Activated CD4-positive, alpha-beta T cell treated with anti-CD3 and anti-CD28 coated beads, Interleukin-2, amount 10 ng/mL, durations not matched to agents 7 days and 5 days (primary cell): ENCODE data around the gene VHLL. TPM values are rescaled to one million over a fixed set of nuclear protein-coding genes. Genes with fewer than 3 reads are reported as not detected.

Source experiments
- CTCF ChIA-PET: fragments of 350-600 bp; sonication (Branson Sonifier 250); formaldehyde crosslinking; loops from one replicate; lab custom pipeline; 2021; ENCODE audit warnings: antibody characterized with exemption; lab: Charles Lee
- POLR2A ChIA-PET: fragments of 350-600 bp; sonication (Branson Sonifier 250); formaldehyde crosslinking; loops from one replicate; lab custom pipeline; 2021; ENCODE audit warnings: antibody characterized with exemption; lab: Charles Lee
- DNase-seq: peaks from one replicate; pipeline ENCODE4 v3.0.0-alpha.2; 2020
- H3K27ac Mint-ChIP-seq: one replicate; pipeline ENCODE4 v1.8.0; 2021; ENCODE audit warnings: mild to moderate bottlenecking, moderate library complexity, mixed read lengths
- H3K27me3 Mint-ChIP-seq: one replicate; pipeline ENCODE4 v1.8.0; 2021; ENCODE audit warnings: mixed read lengths
- H3K36me3 Mint-ChIP-seq: one replicate; pipeline ENCODE4 v1.8.0; 2021; ENCODE audit warnings: low read depth, mixed read lengths
- H3K4me1 Mint-ChIP-seq: one replicate; pipeline ENCODE4 v1.8.0; 2021; ENCODE audit warnings: mixed read lengths
- H3K4me3 Mint-ChIP-seq: one replicate; pipeline ENCODE4 v1.8.0; 2021; ENCODE audit warnings: mild to moderate bottlenecking, moderate library complexity, mixed read lengths
- H3K9me3 Mint-ChIP-seq: one replicate; pipeline ENCODE4 v1.8.0; 2021; ENCODE audit warnings: mixed read lengths
- total RNA-seq, 2 experiments: library from RNA; stranded (reverse); gene quantifications; one replicate each; pipeline ENCODE4 v1.2.3, GENCODE V29; 2021

The VHLL gene
- total RNA-seq, 2 experiments from 2014 or later: 0.52 TPM; not detected in 1

- POLR2A ChIA-PET: no interaction called here
- H3K4me1 Mint-ChIP-seq: peaks cover 27% of the 10 kb centered on the region
- CTCF ChIA-PET: interaction anchor here (0.5 to 1.9 kb wide), 2 partner anchors 33 to 328 kb away, joined by 3 to 6 read pairs; no protein-coding TSS in a partner anchor
- H3K27me3 Mint-ChIP-seq: no peaks in the 10 kb centered on the region
- H3K9me3 Mint-ChIP-seq: no peaks in the 10 kb centered on the region
- no peak overlapping the region for H3K4me3 Mint-ChIP-seq
- peaks cover 16% of the 10 kb centered on the region for H3K36me3 Mint-ChIP-seq
- H3K27ac Mint-ChIP-seq: no peak overlapping the region
- no peak for DNase-seq
These were observed 13.0 kb downstream of the VHLL start for GRCh38 chr1:156286061-156286460.

DNA sequence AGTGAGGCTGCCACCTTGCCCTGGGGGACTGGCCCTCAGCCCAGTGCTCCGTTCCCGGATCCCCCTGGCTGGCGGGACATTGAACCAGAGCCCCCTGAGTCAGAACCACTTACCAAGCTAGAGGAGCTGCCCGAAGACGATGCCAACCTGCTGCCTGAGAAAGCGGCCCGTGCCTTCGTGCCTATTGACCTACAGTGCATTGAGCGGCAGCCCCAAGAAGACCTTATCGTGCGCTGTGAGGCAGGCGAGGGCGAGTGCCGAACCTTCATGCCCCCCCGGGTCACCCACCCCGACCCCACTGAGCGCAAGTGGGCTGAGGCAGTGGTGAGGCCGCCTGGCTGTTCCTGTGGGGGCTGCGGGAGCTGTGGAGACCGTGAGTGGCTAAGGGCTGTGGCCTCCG, 13.7 kb downstream of the VHLL start:
- Mint-ChIP-seq H3K4me1 (peaks cover 33% of the 10 kb centered on the region), H3K9me3 (no peaks in the 10 kb centered on the region), H3K36me3 (peaks cover 16% of the 10 kb centered on the region), H3K27me3 (no peaks in the 10 kb centered on the region), H3K4me3 (no peak overlapping the region), H3K27ac (no peak overlapping the region)
- ChIA-PET CTCF (interaction anchor here (0.8 to 3.2 kb wide), 2 partner anchors 14 to 20 kb away, joined by 3 to 11 read pairs; partner anchors contain the start of gene VHLL), POLR2A (no interaction called here)
- DNase-seq: no peak

GRCh38 chr1:156284757-156285156, 14.3 kb downstream of the VHLL start:
- H3K4me1 Mint-ChIP-seq: peaks cover 38% of the 10 kb centered on the region
- H3K4me3 Mint-ChIP-seq: peak overlapping the region; percentile 25
- H3K36me3 Mint-ChIP-seq: peaks cover 16% of the 10 kb centered on the region
- CTCF ChIA-PET: interaction anchor here (0.8 to 5.3 kb wide), 4 partner anchors 13 to 158 kb away, joined by 3 to 21 read pairs (median 8); partner anchors contain the start of gene VHLL
- no peaks in the 10 kb centered on the region for H3K9me3 Mint-ChIP-seq
- POLR2A ChIA-PET: no interaction called here
- no peak for DNase-seq
- no peak overlapping the region for H3K27ac Mint-ChIP-seq
- no peaks in the 10 kb centered on the region for H3K27me3 Mint-ChIP-seq

DNA sequence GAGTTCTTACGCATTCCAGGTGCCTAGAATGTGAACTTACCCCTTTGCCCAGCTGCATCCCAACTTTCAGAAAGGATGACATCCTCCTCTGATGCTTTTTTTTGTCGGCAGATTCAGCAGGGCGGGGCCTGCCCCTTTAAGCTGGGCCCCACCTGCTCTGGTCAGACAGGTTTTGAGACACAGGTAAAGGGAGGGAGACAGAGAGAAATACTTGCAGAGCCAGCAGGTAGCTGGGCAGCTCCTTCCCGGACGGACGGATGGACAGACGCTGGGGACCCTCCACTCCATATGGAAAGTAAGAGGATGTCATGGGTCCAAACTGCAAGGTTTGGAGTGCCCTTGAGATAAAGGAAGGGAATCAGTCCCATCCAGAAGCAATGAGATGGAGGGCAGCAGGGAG, 15.0 kb downstream of the VHLL start, which contains the start of gene TMEM79:
Gene TMEM79 (plus strand): TSS at position 214 of the 400 bp plus-strand sequence. CDS start 902 bp downstream, outside the sequence.
- Mint-ChIP-seq H3K4me3 (peak within 1 kb of the TSS; percentile 97), H3K36me3 (peaks cover 15% of the 10 kb centered on the region), H3K27ac (peak within 1 kb of the TSS; percentile 94), H3K9me3 (no peaks in the 10 kb centered on the region), H3K4me1 (peaks cover 38% of the 10 kb centered on the region), H3K27me3 (no peaks in the 10 kb centered on the region)
- DNase-seq: no peak
- ChIA-PET CTCF (interaction anchor here (0.6 to 5.3 kb wide), 8 partner anchors 8 to 167 kb away, joined by 3 to 21 read pairs (median 5); partner anchors contain the start of gene VHLL), POLR2A (interaction anchor here (0.6 kb wide), 1 partner anchor 308 kb away, joined by 4 read pairs; no protein-coding TSS in a partner anchor)

DNA sequence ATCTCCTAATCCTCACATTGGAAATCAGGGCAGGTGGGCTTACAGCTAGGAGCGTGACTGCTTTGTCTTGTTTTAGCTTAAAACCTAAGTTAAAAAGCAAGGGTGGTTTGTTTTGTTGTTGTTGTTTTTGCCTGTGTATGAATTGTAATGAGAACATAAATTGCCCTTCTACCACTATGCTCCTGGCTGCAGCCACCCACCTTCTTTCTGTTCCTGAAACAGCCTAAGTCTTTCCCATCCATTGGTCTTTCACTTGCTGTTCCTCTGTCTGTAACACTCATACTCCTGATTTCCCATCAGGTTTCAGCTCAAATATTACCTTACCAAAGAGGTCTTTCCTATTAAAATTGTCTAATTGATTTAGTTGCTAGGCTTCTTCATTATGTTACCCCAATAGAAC, 15.6 kb downstream of the VHLL start:
- no peaks in the 10 kb centered on the region for H3K9me3 Mint-ChIP-seq
- DNase-seq: no peak
- H3K4me3 Mint-ChIP-seq: peak overlapping the region; percentile 97
- CTCF ChIA-PET: interaction anchor here (0.8 to 5.3 kb wide), 10 partner anchors 8 to 154 kb away, joined by 3 to 21 read pairs (median 4); partner anchors contain the start of gene VHLL
- no peaks in the 10 kb centered on the region for H3K27me3 Mint-ChIP-seq
- H3K27ac Mint-ChIP-seq: peak overlapping the region; percentile 94
- peaks cover 13% of the 10 kb centered on the region for H3K36me3 Mint-ChIP-seq
- H3K4me1 Mint-ChIP-seq: peaks cover 38% of the 10 kb centered on the region
- POLR2A ChIA-PET: interaction anchor here (0.6 kb wide), 1 partner anchor 307 kb away, joined by 4 read pairs; no protein-coding TSS in a partner anchor

DNA sequence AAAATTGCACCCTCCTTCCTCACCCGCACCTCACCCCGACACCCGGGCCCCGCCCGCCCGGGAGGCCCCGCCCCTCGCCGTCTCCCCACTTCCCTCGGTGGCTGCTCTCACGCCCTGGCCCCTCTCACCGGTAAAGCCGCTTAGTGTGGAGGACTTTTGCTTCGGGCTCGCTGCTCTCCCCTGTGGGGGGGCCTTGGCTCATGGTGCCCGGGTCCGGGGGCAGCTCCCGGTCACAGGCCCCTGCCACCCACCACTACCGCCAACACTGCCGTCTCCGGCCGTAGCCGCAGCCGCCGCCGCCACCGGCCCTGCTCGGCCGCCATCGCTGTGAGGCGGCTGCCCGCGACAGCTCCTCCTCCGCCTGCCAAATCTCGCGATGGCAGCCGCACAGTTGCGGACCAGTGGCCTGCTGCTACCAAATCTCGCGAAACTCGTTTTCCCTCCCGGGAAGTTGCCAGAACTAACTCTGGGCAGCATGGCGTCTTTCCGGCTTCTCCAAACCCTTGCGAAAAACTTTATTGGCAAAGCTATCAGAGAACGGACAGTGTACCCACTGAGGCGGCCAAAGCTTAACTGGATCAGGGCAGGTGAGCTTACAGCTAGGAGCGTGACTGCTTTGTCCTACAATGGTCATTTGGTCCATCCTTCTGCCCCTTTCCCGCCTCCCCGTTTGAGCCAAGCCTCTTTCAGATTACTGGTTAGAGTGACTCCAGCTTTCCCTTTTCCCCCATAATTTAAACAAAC, 16.5 kb downstream of the VHLL start, which contains the start of gene SMG5:
Gene SMG5 (minus strand): TSS at position 347 of the 744 bp plus-strand sequence. CDS start 145 bp downstream, at position 202.
- Mint-ChIP-seq H3K4me1 (peaks cover 38% of the 10 kb centered on the region), H3K4me3 (peak within 1 kb of the TSS; percentile 97), H3K27me3 (no peaks in the 10 kb centered on the region), H3K27ac (peak within 1 kb of the TSS; percentile 94), H3K36me3 (peaks cover 20% of the 10 kb centered on the region), H3K9me3 (no peaks in the 10 kb centered on the region)
- POLR2A ChIA-PET: interaction anchor here (0.6 kb wide), 1 partner anchor 238 kb away, joined by 7 read pairs; no protein-coding TSS in a partner anchor
- DNase-seq: peak; percentile 98
- CTCF ChIA-PET: interaction anchor here (0.6 to 5.3 kb wide), 13 partner anchors 9 to 216 kb away, joined by 3 to 21 read pairs (median 3); partner anchors contain the start of gene VHLL

DNA sequence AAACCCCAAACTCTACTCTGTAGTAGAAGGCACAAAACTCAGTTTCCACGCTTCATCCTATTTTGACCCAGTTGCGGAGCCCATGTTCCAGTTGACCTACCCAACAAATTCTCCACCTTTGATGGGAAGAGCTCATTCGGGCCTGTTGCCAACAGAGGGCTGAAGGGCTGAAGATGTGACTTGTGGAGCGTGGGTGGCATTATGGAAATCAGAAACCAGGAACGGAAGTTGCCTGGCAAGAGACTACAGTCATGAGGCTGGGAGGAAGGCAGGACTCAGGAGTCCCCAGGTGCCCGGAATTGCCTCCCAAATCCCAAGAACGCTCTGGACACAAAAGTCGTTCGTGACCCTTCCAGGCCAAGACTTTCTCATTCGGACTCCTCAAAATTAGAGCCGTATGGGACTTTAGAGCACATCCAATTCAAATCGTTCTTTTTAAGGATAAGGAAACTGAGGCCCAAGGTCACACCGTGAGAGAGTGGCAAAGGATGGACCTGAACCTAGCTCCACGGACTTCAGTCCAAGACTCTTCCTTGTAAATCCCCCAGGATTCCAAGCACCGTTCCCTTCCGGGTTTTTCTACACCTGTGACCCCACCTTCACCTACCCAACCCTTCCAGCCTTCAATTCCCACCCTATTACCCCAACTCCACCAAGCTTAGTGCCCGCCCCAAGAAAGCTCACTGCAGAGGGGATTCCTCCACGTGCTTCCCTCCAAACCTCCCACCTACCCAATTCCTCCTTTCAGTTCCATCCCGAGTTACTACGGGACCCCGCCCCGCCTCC, 17.2 kb downstream of the VHLL start:
- ChIA-PET CTCF (interaction anchor here (0.6 to 5.3 kb wide), 10 partner anchors 10 to 1717 kb away, joined by 3 to 21 read pairs (median 4); partner anchors contain the start of gene GLMP), POLR2A (interaction anchor here (0.6 to 0.7 kb wide), 4 partner anchors 175 to 719 kb away, joined by 3 to 7 read pairs (median 3); partner anchors contain the start of gene ASH1L)
- Mint-ChIP-seq H3K4me3 (peak overlapping the region; percentile 97), H3K27me3 (no peaks in the 10 kb centered on the region), H3K27ac (peak overlapping the region; percentile 94), H3K36me3 (peaks cover 28% of the 10 kb centered on the region), H3K9me3 (no peaks in the 10 kb centered on the region), H3K4me1 (peaks cover 38% of the 10 kb centered on the region)
- DNase-seq: peak; percentile 16

- Mint-ChIP-seq H3K9me3 (no peaks in the 10 kb centered on the region), H3K4me1 (peaks cover 38% of the 10 kb centered on the region), H3K27me3 (no peaks in the 10 kb centered on the region), H3K36me3 (peaks cover 32% of the 10 kb centered on the region), H3K27ac (peak overlapping the region; percentile 94), H3K4me3 (peak overlapping the region; percentile 97)
- ChIA-PET POLR2A (interaction anchor here (0.6 to 0.7 kb wide), 3 partner anchors 176 to 719 kb away, joined by 3 read pairs; partner anchors contain the start of gene ASH1L), CTCF (interaction anchor here (1.0 to 5.3 kb wide), 6 partner anchors 10 to 56 kb away, joined by 3 to 21 read pairs (median 4); partner anchors contain the start of gene GLMP)
- DNase-seq: peak; percentile 49
These were observed 17.8 kb downstream of the VHLL start for GRCh38 chr1:156281281-156281680.

GRCh38 chr1:156279837-156280236, 19.3 kb downstream of the VHLL start:
- Mint-ChIP-seq H3K27ac (no peak overlapping the region), H3K4me1 (peaks cover 38% of the 10 kb centered on the region), H3K27me3 (no peaks in the 10 kb centered on the region), H3K36me3 (peaks cover 39% of the 10 kb centered on the region), H3K4me3 (no peak overlapping the region), H3K9me3 (no peaks in the 10 kb centered on the region)
- ChIA-PET POLR2A (no interaction called here), CTCF (interaction anchor here (0.6 to 5.3 kb wide), 10 partner anchors 8 to 214 kb away, joined by 3 to 21 read pairs (median 3); no protein-coding TSS in a partner anchor)
- no peak for DNase-seq

DNA sequence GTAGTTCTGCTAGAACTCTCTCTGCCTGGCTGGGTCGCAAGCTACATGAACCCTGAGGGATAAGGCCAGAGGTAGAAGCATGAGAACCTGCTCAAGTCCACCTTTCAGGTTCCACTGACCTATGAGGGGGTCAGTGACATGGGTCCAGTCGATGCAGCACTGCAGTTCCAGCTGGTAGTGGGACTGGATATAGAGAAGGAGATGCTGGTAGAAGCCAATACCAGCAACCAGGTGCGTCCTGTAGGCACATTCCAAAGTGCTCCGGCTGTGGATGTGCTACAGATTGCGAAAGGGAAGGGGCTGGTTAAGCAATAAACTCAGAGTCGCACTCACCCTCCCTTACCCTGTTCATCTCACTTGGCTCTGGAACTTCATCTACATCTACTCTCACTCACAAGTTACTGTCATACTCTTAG, 22.1 kb downstream of the VHLL start:
- Mint-ChIP-seq H3K9me3 (no peaks in the 10 kb centered on the region), H3K4me1 (peaks cover 18% of the 10 kb centered on the region), H3K4me3 (no peak overlapping the region), H3K27me3 (no peaks in the 10 kb centered on the region), H3K36me3 (peaks cover 58% of the 10 kb centered on the region), H3K27ac (no peak overlapping the region)
- POLR2A ChIA-PET: interaction anchor here (0.6 kb wide), 1 partner anchor 36 kb away, joined by 3 read pairs; no protein-coding TSS in a partner anchor
- CTCF ChIA-PET: interaction anchor here (0.7 to 1.3 kb wide), 3 partner anchors 45 to 593 kb away, joined by 3 read pairs; no protein-coding TSS in a partner anchor
- DNase-seq: no peak

- Mint-ChIP-seq H3K27ac (no peak overlapping the region), H3K9me3 (no peaks in the 10 kb centered on the region), H3K36me3 (peaks cover 62% of the 10 kb centered on the region), H3K4me1 (peaks cover 16% of the 10 kb centered on the region), H3K27me3 (no peaks in the 10 kb centered on the region), H3K4me3 (no peak overlapping the region)
- POLR2A ChIA-PET: no interaction called here
- no peak for DNase-seq
- CTCF ChIA-PET: interaction anchor here (1.2 to 1.3 kb wide), 2 partner anchors 46 to 63 kb away, joined by 3 to 4 read pairs; partner anchors contain the start of gene PMF1
These were observed 22.6 kb downstream of the VHLL start for GRCh38 chr1:156276532-156276931.
